Stimulated activated naive CD8-positive, alpha-beta T cell treated with anti-CD3 and anti-CD28 coated beads, Interleukin-15, Interleukin-2, amounts not matched to agents 100 U/mL and 50 U/mL, for 24 hours (primary cell): Measurements from ENCODE around the gene NR2C2.
A peak's percentile ranks its signal among the peaks of the same experiment; 100 is the strongest.

ENCODE experiments used
- ATAC-seq: fragments of 150-1000 bp; cut with Tn5 transposase; one replicate; pipeline ENCODE4 v1.10.0; 2021
- DNase-seq: peaks from one replicate; pipeline ENCODE4 v3.0.0; 2021

NR2C2 gene

DNA sequence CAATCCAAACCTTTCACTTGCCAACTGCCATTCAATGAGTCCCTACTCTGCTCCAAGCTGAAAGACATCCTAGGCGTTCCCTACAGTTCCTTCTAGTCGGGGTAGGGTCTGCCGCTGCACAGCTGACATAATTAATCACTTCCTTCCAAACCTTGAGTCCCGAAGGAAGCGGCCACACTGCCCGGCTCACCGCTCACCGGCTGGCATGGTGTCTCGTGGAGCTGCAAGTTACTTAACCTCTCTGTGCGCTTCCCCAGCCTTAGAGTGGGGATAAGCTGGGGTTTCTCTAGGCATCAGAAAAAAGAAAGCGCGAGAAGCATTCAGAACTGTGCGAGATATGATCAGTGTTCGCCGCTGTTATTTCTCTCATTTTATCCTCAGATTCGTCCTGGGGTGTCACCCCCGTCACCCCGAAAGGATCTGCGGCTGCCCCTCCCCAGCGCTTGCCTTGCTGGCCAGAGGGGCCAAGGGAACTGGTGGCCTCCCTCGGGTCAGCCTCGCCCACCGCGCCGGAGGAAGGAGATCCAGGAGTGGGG lies 117.0 kb downstream of the NR2C2 start:
- ATAC-seq (no peak), DNase-seq (peak; percentile 25)

DNA sequence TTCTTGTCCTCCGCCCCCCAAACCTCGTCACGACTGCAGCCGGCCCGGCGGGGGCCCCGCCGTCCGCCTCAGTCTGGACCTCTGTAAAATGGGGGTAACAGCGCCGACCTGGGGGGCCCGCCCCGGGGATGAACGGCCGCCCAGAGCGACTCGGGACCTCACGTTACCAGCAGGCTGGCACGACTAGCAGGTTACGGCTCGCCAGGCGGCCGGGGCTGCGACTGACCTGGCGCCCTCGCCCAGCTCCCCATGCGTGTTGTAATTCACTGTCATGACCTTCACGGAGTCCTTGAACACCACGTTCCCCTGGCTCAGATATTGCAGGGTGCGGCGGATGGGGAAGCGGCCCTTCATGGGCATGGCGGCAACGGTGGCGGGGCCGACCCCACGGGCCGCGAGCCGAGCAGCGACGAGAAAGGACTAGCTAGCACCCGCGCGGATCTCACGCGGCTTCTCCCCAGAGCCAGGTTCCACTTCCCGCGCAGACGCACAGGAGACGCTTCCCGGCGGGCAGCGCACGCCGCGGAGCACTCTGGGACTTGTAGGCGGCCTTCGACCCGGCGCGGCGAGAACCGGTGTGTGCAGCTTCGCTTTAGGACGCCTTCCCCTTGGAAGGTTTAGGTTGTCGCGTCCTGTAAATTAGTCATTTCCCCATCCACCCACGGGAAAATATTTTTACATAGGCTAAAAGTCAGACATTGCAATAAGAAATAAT lies 117.6 kb downstream of the NR2C2 start, which contains the start of gene MRPS25:
Gene MRPS25, minus strand, starts transcription at position 481 of the 715 bp plus-strand sequence. Its CDS starts 121 bp downstream, at position 360.
- ATAC-seq, result peak; percentile 98

DNA sequence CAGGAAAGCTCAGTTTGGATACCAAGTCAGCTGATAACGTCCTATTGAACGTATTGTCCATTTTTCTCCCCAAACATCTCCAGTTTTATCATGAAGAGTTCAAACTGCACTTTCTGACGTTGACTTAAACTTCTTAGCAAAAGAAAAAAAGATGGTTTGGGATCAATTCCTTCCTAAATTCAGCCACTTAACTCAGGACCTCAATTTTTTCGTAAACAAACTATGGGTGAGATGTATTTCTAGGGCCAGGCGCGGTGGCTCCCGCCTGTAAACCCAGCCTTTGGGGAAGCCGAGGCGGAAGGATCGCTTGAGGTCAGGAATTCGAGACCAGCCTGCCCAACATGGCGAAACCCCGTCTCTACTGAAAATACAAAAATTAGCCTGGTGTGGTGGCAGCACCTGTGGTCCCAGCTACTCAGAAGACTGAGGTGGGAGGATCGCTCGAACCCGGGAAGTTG lies 118.2 kb downstream of the NR2C2 start:
- ATAC-seq (no peak), DNase-seq (no peak)

More for the DNA sequence above, 117.6 kb downstream of the NR2C2 start, which contains the start of gene MRPS25:
- peak; percentile 91 for DNase-seq

DNA sequence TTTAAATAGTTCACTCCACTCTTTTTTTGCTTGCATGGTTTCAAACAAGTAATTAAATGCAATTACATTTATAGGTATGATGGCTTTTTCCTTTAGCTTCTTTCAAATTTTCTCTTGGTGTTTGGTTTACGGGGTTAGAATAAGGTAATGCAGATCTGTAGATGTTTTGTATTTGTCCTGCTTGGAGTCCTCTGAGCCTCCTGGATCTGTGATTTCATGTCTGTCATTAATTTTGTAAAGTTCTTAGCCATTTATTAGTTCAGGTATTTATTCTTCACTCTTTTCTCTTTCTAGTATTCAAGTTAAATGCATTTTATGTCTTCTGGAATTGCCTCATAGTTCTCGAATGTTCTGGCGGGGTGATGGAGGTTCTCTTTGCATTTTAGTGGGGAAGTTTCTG lies 119.1 kb downstream of the NR2C2 start:
- DNase-seq, result no peak

DNA sequence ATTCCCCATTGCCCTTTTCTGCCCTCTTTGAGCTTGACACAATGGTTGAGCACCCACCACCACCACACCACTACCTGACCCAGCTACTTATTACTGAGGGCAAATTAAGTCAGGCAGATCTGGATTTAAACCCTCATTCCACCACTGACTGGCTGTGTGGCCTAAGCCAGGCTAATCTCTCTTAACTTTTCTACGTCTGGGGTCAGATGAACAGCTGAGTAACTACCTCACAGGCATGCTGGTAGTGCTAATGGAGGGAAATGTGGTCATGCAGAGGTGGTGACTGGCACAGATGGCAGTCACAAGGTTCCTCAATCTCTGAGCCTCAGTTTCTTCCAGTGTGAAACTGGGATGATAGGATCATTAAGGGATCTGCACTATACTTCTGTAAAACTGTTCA lies 122.1 kb downstream of the NR2C2 start:
- ATAC-seq (no peak), DNase-seq (no peak)

More for the DNA sequence above, 119.1 kb downstream of the NR2C2 start:
- ATAC-seq, result no peak

DNA sequence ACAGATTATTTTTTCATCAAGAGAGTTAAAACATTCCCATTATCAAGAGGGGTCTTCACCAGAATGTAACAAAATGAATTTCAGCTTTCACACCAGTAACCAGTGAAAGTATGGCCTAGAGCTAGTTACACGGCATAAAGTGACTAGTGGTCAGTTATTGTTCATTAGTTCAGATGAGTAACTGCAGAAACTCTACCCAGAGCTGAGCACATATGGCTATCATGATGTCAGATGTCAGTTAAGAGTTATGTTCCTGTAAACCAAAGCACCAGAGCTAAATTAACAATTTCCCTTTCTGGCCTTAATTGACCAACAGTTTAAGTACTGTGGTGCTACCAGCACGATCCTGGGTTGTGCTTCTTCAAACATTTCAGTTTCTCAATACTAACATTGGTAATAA lies 124.3 kb downstream of the NR2C2 start:
- DNase-seq (no peak), ATAC-seq (no peak)

DNA sequence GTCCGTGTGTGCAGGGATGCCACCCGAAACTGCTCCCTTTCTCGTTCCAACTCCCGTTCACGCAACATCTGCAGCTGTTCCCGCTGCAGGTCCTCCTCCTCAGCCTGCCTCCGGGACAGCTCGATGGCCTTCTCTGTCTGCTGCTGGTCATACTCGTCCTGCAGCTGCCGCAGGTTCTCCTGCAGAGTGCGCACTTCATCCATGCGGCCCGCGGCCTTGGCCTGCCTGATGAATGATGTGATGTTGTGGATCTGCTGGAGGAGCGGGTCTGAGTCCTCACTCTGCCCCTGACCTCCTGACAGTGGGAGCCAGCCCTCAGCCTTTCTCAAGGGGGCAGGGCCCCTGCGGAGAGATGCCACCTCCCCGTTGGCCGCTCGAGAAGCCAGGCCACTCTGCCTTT lies 127.1 kb downstream of the NR2C2 start:
- no peak for ATAC-seq

DNA sequence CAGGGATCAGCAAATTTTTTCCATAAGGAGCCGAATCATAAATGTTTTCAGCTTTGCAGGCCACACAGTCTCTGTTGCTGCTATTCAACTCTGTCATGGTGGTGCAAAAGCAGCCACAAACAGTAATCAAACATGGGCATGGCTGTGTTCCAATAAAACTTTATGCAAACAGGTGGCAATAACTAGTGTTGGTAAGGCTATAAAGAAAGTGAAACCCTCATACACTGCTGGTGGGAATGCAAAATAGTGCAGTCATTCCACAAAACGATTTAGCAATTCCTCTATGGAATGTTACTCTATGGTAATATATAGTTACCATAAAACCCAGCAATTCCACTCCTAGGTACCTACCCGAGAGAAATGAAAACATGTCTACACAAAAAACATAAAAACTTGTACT lies 131.7 kb downstream of the NR2C2 start:
- no peak for DNase-seq

More for the DNA sequence above, 127.1 kb downstream of the NR2C2 start:
- DNase-seq, result no peak

DNA sequence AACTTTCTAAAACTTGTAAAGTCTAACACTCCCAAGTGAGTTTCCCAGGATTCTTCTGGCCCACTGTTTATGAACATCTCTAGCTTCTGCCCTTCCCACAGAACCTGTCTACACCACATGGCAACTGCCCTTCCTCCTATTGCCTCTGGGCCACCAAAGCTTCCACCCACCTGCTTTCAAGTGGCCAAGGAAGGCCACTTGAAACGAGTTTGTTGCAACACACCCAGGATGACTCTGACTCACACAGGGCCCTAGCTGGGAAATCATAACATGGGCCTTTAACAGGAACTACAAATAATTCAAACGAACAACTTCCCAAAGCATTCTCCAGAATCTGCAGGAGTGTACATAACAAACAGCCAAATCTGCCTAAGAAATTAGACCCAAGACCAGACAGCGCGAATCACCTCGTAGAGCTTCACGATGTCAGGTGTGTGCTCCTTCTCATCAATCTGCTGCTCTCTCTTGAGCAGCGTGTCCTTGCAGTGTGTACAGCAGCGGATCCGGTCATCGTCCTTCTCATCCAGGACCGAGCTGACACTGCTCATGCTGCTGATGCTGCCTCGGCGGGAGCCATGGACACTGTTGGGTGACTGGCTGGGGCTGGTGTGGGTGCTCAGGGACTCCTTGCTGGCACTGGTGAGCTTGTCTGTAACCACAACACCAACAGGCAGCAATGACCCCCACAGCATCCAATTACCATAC lies 134.7 kb downstream of the NR2C2 start:
- ATAC-seq (no peak), DNase-seq (no peak)

More for the DNA sequence above, 131.7 kb downstream of the NR2C2 start:
- no peak for ATAC-seq

DNA sequence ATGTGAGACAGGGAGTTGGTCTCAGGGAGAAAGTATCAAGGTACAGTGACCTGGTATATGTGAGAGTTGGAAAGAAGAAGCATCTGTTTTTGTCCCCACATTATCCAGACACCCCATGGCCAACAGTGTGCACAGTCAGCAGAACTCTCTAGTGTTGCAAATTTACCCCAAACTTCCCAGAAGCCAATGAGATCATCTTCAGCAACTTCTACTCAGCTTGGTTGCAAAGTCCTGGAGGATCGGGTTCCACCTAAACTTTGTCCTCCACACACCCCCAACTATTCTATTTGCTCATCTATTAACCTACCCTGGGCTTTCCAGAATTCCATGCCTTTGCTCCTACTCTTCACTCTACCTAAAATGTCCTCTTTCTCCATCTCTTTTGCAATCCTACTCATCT lies 135.9 kb downstream of the NR2C2 start:
- ATAC-seq, result no peak
- no peak for DNase-seq

DNA sequence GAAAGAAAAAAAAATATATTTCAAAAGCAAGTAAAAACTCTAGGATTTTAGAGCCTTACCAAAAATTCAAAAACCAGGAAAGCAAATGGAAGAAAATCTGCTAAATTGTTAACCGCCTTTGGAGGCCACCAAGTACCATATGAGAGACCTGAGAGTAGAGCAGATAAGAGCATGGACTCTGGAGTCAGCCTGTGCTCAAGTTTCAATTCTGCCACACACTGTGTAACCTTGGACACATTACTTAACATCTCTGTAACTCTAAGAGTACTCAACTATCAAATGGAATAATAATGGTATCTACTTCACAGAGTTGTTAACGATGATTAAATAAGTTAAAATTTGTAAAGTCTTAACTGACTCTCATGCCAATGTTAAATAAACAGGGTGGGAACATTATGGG lies 138.9 kb downstream of the NR2C2 start:
- ATAC-seq, result no peak
- no peak for DNase-seq

DNA sequence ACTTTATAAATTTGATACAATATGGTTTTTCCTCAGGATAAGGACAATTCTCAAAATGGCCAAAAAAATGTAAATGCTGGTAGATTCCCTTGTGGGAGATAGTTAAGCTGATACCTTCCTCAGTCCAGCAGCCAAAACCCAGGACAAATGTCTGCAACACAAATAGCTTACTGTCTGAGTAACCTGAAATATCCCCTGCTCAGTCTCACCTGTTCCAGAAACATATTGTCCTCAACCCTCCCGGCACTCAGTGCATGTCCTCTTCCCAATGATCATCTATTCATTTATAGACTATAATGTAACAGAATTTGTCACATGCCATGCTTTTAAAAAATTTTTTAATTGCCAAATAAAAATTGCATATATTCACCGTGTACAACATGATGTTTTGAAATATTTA lies 139.3 kb downstream of the NR2C2 start:
- ATAC-seq (no peak), DNase-seq (no peak)

DNA sequence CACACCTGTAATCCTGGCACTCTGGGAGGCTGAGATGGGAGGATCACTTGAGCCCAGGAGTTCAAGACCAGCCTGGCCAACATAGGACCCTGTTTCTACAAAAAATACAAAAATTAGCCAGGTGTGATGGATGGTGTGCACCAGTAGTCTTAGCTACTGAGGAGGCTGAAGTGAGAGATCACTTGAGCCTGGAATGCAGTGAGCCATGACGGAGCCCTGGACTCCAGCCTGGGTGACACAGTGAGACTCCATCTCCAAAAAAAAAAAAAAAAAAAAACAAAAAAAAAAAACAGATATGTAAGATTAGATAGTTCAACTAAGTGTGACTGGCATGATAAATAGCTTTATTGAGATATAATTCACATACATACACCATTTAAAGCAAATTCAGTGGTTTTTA lies 141.8 kb downstream of the NR2C2 start:
- no peak for ATAC-seq
- DNase-seq, result no peak

DNA sequence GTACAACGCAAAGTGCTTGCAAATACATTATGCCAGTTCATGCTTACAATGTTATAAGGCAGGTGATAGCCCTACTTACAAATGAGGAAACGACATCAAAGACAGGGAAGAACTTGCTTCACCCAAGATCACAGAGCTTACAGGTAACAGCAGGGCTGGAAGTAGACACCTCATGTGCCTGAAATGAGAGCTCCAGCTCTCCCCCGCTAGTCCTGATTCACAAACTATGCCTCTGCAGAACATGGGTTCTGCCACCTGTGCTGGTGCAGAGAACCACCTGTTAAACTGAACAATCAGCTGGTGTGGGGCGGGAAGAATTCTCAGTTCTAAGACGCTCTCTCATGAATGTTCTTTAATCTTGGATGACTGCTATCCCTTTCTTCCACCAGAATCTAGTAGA lies 144.2 kb downstream of the NR2C2 start:
- ATAC-seq, result no peak
- DNase-seq, result no peak

DNA sequence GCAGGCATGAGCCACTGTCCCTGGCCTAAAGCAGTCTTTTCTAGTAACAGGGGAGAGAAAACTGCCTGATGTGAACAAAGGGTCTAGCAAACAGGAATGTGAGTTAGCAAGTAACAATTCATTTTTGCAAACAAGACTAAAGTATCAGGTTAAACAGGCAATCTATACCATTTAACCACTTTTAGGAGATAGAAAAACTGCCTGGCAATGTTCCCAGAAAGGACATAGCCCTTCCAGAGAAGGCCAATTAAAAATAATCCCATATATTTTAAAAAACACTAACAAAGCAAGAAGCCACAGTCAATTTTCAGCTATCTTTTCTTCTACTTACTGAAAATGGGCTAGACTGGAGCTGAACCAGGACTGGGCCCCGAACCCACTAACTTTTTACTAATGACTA lies 145.3 kb downstream of the NR2C2 start:
- DNase-seq (no peak), ATAC-seq (no peak)

DNA sequence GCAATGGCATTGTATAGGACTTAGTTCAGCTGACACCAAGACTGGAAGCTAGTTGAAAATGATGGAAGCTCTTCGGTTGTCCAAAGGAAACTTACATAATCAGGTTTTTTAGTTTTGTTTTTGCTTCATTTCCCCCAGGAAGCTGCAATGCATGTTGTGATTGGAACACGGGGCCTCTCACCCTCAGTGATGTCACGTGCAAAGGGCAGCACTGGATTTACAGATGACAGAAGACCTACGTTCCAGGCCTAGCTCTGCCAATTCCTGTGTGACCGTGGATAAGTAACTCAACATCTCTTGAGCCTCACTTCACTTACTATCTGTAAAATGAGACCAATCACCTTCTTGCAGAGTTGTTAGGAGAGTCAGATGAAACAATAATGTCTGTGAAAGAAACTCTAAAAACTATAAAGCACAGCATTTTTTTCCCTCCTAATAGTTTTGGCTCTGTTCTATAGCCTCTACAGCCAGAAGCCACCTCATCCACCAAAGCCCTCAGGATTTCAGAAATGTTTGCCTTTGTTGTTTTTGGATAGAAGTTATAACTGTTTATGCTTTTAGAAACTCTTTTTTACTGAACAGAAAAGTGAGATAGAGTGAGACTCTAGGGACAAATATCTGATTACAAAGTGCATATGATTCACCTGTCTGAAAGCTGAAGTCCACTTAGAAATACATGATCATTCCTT lies 146.9 kb downstream of the NR2C2 start:
- no peak for DNase-seq
- ATAC-seq, result no peak

DNA sequence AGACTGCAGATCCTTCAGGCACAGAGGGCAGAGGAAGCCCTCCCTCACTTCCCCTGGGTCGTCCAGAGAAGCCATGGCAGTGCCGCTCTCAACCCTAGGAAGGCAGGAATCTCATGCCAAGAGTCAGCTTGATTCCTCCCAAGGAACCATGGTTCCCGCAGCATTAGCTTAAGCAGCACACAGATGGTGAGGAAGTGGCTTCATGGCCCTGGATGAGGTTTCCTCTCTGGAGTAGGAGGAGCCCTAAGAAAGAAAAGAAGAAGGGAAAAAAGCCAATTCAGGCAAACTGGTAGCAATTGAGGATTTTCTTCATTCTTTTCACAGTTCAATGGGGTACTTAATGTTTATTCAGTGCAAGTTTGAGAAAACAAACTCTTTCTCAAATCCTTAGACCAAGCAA lies 148.7 kb downstream of the NR2C2 start:
- no peak for DNase-seq
- no peak for ATAC-seq

DNA sequence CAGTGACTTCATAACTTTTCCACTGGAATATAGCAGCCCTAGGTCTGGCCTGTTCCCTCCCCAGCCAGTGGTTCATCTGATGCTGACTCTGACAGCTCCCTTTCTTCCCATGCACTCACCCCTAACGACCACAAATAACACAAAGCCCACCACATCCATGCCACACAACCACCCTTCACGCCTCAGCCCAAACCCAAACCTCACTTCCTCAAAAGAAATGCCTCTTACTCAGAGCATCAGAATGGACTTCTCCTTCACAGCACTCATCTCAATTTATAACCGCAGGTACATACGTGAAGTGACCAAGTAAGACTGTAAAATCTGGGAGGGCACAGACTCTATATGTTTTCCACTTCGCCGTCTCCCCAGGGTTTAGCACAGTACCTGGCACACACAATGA lies 150.5 kb downstream of the NR2C2 start:
- ATAC-seq (no peak), DNase-seq (peak; percentile 55)
